ENCODE data around the gene HERC2. TPM values are rescaled to one million over a fixed set of nuclear protein-coding genes. Genes with fewer than 3 reads are reported as not detected.

The HERC2 gene
- total RNA-seq, 2 donors from 2014 or later, result 65.1 to 69.8 TPM

DNA sequence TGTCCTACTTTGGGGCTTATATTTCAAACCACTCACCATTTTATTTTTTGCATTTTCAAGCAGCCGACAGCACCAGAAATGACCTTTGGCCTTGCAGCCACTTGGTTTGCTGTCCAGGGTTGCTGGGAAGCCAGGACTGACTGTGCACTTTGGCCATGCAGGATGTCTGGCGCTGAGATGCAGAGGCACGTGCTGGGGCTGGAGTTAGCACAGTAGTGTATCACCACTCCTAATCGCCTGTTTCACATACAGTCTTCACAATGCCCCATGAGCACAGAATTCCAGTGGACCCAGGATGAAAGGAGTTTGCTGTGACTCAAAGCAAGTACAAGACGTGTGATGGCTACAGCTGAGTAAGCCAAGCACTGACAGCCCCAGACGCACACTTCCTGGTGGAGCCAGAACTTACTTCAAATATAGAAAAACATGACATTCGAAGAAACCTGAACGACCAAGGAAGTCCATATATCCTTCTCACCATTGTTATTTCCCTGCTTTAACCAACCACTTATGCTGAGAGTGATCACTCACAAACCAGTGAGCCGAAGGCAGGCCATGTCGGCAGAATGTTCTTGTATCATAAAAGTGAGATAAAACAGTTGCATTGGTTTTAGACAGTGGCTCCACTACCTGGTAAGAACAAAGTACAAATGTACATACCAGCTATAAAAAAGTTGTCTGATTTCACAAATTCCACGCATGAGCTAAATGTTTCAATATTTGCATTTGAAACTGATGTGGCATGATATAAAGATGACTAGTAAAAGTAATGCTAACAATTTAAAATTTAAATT lies 238.9 kb downstream of the HERC2 start:
- TF ChIP-seq POLR2AphosphoS5 (IDR thresholded peaks at IDR 0.05) (no peak), CTCF (IDR thresholded peaks at IDR 0.05) (no peak), POLR2A (IDR thresholded peaks at IDR 0.05) (no peak)
- Histone ChIP-seq H3K36me3 (no peaks in the 10 kb centered on the region), H3K27ac (no peak overlapping the region), H3K4me3 (no peak overlapping the region), H3K9me3 (no peaks in the 10 kb centered on the region), H3K4me1 (replicated peaks) (no peaks in the 10 kb centered on the region), H3K27me3 (replicated peaks; ENCODE audit: insufficient read depth) (no peaks in the 10 kb centered on the region)
- WGBS, result 65% methylated on average over 11 of the region's 11 CpGs
- DNase-seq (ENCODE audit: low spot score), result no peak
- intact Hi-C loops (cut with DNase I), result no loop called here

- Histone ChIP-seq H3K4me3 (no peak overlapping the region), H3K9me3 (no peaks in the 10 kb centered on the region), H3K4me1 (replicated peaks) (no peaks in the 10 kb centered on the region), H3K27me3 (replicated peaks; ENCODE audit: insufficient read depth) (no peaks in the 10 kb centered on the region), H3K36me3 (no peaks in the 10 kb centered on the region), H3K27ac (no peak overlapping the region)
- no peak for TF ChIP-seq CTCF (IDR thresholded peaks at IDR 0.05)
- TF ChIP-seq POLR2AphosphoS5 (IDR thresholded peaks at IDR 0.05), result no peak
- TF ChIP-seq POLR2A (IDR thresholded peaks at IDR 0.05), result no peak
- WGBS, result 95% methylated on average over 20 of the region's 20 CpGs
- intact Hi-C loops (cut with DNase I), result no loop called here
- no peak for DNase-seq (ENCODE audit: low spot score)
Measured at GRCh38 chr15:28081594-28081993, 240.4 kb downstream of the HERC2 start.

DNA sequence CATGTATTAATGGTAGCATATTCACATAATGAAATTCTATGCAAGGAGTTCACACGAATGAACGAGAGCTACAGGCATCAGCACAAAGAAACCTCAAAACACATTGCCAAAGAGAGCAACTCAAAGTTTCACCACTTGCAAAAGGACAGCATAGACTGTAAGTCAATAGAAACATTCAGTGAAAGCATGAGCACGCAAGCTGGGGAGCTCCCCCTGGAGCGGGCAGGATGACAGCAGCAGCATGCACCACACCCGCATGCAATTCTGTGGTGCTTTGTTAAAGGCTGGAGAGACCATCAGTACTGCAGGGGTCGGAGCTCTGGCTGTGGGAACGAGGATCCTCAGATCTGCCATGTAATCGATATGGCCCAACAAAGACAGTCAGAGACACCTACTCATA lies 241.6 kb downstream of the HERC2 start:
- WGBS, result 34% methylated on average over 8 of the region's 8 CpGs
- no peak for TF ChIP-seq POLR2AphosphoS5 (IDR thresholded peaks at IDR 0.05)
- TF ChIP-seq POLR2A (IDR thresholded peaks at IDR 0.05), result no peak
- no peak for TF ChIP-seq CTCF (IDR thresholded peaks at IDR 0.05)

DNA sequence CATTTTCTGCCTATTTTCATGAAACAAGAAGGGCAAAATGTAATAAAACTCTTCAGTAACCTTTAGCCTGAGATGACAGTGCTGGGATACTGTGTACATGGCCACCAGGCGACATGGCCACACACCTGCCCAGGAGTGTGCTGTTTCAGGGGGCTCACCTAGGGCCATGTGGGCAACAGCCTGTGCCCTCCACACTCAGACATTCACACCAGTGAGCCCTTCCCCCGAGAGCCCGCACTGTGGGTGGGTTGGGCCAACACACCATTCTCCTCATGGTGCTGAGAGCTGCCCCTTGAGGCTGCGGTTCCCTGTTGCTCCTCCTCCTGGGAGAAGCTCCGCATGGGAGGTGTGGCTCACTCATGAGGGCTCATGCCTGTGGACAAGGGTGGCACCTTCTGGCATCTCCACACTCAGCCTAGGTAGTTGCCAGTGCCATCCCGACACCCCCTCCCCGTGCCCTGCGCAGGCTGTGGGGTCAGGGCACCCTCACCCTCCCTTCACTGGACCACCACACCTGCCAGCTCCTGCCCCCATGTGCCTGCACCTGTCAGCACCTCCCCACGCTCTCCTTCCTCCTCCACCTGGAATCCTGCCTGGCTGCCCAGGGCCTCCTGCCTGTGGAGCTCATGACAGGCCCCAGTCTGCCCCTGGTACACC lies 242.5 kb downstream of the HERC2 start:
- no peaks in the 10 kb centered on the region for H3K9me3 ChIP-seq
- no peak for TF ChIP-seq POLR2AphosphoS5 (IDR thresholded peaks at IDR 0.05)
- TF ChIP-seq CTCF (IDR thresholded peaks at IDR 0.05), result no peak
- no peak for TF ChIP-seq POLR2A (IDR thresholded peaks at IDR 0.05)
- H3K36me3 ChIP-seq, result no peaks in the 10 kb centered on the region
- H3K27me3 ChIP-seq (replicated peaks; ENCODE audit: insufficient read depth), result no peaks in the 10 kb centered on the region
- intact Hi-C loops (cut with DNase I), result no loop called here
- WGBS, result 91% methylated on average over 9 of the region's 9 CpGs
- DNase-seq (ENCODE audit: low spot score), result no peak
- H3K4me1 ChIP-seq (replicated peaks), result no peaks in the 10 kb centered on the region
- H3K4me3 ChIP-seq, result no peak overlapping the region
- H3K27ac ChIP-seq, result no peak overlapping the region

More for the DNA sequence above, 241.6 kb downstream of the HERC2 start:
- Histone ChIP-seq H3K27me3 (replicated peaks; ENCODE audit: insufficient read depth) (no peaks in the 10 kb centered on the region), H3K4me1 (replicated peaks) (no peaks in the 10 kb centered on the region), H3K4me3 (no peak overlapping the region), H3K9me3 (no peaks in the 10 kb centered on the region), H3K27ac (no peak overlapping the region), H3K36me3 (no peaks in the 10 kb centered on the region)
- DNase-seq (ENCODE audit: low spot score), result no peak
- intact Hi-C loops (cut with DNase I), result no loop called here
